Measurements from ENCODE around the gene FKBP4.

The FKBP4 gene

DNA sequence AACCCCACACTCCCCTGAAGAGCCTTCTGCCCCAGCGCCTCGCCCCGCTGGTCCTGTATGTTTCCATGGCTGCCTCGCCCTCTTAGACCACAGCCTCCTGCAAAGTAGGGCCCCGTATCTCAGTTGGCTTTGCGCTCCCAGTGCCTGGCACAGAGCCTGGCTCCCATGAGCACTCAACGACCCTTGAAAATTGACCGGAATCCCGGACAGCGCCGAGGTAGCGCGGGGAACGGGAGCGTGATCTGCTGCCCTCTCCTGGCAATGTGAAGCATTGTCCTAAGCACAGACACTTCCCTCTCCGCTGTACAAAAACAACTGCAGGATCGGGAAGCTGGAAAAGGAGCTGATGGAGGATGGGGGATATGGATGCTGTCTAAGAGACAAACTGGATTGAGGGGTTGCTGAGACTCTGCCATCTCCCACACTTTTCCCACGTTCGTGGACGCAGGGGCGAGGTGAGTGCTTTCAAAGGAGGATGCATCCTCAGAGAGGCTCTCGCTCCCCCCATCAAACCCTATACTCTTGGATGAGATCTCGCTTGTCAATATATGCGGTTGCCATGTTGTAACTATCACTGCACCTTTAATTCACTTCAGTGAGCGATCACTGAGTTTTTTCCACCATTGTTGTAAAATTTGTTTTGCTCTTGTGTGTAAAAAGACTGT, 10.7 kb upstream of the FKBP4 start:
- DNase-seq: peak; percentile 17 to 19

GRCh38 chr12:2785017-2785416, 9.8 kb upstream of the FKBP4 start:
- DNase-seq: no peak

- DNase-seq: no peak
Measured at GRCh38 chr12:2791089-2791488, 3.7 kb upstream of the FKBP4 start.

GRCh38 chr12:2792671-2793500, 1.9 kb upstream of the FKBP4 start:
- DNase-seq: no peak

DNA sequence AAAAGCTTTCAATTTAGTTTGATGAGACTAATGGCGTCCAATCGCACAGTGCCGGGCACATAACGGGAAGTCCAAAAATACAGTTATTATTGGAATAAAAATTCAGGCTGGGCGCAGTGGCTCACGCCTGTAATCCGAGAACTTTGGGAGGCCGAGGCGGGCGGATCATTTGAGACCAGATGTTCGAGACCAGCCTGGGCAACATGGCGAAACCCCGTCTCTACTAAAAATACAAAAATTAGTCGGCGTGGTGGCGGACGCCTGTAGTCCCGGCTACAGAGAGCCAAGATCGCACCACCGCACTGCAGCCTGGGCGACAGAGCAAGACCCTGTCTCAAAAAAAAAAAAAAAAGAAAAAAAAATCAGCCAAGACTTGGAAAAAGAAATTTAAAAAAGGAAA, 1.2 kb upstream of the FKBP4 start:
- DNase-seq: no peak

DNA sequence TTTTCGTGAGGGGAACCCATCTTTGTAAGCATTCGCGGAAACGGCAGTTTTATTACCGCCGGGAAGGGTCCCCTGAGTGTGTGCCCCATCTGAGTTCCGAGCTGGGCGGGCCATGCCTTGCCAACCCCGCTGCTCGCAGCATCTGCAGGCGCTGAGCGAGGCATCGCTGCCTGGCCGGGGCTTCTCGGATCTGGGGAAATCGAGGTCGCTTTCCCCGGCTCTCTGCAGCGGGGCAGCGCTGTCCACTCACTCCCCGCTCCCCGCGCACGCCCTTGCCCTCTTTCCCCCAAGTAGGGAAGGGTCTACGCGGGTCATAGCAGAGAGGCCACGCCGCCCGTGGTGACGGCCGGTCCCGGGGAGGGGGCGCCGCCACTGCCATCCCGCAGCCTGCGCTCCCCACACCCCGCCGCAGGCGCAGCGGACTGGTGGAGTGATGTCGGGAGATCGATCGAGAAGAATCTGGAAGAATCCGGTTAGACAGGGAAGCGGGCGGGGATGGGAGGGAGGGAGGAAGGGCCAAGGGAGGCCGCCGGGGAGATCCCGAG, 507 bp upstream of the FKBP4 start:
- DNase-seq: no peak

GRCh38 chr12:2795291-2796186, 769 bp downstream of the FKBP4 start:
- peak in 1 of 2 donors; percentile 19 for DNase-seq

GRCh38 chr12:2796187-2796666, 1.5 kb downstream of the FKBP4 start:
- no peak for DNase-seq

- DNase-seq: no peak
Measured at GRCh38 chr12:2797721-2798418, 3.1 kb downstream of the FKBP4 start.

DNA sequence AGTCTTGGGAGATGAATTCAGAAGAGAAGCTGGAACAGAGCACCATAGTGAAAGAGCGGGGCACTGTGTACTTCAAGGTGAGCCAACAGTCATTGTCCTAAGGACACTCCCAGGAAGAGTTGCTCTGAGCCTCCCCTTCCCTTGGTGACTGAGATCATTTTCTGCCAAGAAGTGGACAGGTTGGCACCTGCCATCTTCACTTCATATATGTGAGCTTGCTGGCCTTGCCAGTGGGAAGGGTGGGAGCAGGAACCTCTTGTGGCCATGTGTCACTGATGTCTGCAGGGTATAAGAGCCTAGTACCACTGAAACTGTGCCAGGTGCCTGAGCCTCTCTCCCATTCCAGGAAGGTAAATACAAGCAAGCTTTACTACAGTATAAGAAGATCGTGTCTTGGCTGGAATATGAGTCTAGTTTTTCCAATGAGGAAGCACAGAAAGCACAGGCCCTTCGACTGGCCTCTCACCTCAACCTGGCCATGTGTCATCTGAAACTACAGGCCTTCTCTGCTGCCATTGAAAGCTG, 5.3 kb downstream of the FKBP4 start:
- DNase-seq: no peak

DNA sequence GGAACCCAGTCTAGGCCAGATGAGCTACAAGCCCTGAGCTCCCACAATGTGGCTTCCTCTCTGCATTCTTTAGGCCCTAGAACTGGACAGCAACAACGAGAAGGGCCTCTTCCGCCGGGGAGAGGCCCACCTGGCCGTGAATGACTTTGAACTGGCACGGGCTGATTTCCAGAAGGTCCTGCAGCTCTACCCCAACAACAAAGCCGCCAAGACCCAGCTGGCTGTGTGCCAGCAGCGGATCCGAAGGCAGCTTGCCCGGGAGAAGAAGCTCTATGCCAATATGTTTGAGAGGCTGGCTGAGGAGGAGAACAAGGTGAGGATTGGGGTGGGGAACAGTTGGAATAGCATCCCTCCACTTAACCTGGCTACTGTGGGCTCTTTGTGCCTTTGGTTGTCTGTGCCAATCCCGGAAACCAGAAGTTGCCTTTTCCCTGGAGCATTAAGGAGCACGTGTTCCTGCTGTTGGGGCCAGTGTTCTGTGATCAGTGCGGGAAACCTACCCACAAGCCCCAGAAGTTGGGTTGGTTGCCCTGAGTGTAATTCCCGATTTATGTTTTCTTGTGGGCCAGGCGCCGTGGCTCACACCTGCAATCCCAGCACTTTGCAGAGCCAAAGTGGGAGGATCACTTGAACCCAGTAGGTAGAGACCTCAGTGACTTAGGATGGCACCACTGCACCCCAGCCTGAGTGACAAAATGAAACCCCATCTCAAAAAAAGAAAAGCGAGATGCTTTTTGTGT, 6.4 kb downstream of the FKBP4 start:
- no peak for DNase-seq

DNA sequence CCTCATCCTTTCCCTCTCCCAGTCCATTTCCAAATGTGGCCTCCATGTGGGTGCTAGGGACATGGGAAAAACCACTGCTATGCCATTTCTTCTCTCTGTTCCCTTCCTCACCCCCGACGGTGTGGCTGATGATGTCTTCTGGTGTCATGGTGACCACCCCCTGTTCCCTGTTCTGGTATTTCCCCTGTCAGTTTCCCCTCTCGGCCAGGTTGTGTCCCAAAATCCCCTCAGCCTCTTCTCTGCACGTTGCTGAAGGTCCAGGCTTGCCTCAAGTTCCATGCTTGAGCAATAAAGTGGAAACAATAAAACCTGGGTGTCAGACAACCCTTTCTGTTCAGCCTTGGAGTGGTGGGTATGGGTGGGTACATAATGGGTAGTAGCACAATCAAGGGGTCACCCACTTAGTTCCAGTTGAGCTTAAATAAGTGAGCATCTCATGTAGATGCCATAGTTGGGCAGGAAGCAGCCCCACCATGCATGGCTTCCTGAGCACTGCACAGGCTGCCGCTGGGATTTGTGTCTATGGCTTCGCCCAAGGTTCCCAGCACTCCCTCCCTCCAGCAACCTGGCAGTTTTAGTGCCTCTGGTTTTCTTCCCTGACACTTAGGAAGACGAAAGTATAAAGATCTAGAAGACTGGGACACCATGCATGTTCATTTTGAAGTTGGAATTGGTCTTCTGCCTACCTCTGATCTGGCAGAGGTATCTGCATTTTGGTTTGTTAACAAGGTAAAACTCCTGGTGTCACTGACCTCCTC, 9.0 kb downstream of the FKBP4 start:
- no peak for DNase-seq

GRCh38 chr12:2804393-2805142, 9.8 kb downstream of the FKBP4 start:
- no peak for DNase-seq

- no peak for DNase-seq
Measured at GRCh38 chr12:2805143-2805520, 10.4 kb downstream of the FKBP4 start.

- no peak for DNase-seq
Measured at GRCh38 chr12:2806700-2807099, 11.9 kb downstream of the FKBP4 start.

DNA sequence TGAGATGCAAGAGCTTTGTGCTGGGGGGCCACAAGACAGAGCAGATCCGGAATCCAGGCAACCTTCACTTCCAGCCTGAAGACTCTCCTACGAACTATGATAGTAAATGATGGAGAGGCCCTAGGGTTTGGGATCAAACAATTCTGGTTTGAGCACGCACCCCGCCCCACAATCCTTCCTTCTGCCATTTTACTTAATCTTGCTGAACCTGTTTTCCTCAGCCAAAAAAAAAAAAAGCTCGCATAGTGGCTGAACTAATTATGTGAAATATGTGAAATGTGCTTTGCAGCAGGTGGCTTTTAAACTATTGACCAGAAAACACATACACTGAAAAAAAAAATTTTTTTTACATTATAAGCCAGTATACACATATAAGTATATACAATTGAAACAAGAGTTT, 17.0 kb downstream of the FKBP4 start:
- no peak for DNase-seq

DNA sequence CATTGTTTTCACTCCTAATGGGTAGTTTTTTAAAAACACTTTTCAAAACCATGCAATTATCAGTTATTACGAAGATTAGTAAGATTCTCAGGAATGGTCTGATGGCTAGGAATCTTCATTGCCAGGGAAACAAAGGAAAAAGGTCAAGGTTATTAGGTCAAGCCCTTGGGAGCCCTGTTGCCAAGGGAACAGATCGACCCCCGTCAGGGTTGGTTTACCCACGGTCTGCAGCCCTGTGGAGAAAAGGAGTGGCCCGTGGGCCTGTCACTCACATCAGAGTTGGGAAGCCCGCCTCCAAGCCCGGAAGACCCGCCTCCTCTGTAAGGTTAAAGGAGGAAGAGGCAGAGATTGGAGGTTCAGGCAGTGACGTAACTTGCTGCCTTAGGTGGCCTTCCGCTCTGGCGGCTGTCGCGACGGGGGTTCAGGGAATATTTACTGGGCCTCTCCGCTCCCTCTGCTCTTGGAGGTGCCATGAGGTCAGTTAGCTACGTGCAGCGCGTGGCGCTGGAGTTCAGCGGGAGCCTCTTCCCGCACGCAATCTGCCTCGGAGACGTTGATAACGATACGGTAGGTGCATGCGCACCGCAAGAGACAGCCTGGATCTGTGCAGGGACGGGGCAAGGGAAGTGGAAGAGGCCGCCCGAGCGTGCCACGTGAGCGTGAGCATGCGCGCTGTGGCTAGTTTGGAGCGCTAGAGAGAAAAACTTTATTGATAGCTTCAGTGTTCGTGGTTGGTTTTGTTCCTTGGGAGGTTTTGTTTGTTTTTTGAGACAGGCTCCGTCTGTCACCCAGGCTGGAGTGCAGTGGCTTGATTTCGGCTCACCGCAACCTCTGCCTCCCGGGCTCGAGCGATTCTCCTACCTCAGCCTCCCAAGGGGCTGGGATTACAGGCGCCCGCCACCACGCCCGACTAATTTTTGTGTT, 17.8 kb downstream of the FKBP4 start, which contains the start of gene ITFG2:
Gene ITFG2, plus strand, starts transcription at position 379 of the 924 bp plus-strand sequence. Its CDS starts 93 bp downstream, at position 472.
- peak; percentile 90 to 98 for DNase-seq
